GM12874 (cell line): ENCODE measurements around the gene REC8.

Experiments
- TF ChIP-seq, protein P1 (sequence below): IDR thresholded peaks from 2 replicates; pipeline ENCODE4 v1.5.1; 2011; ENCODE audit warnings: low read depth, mild to moderate bottlenecking, control low read depth, low read length, moderate library complexity; ENCODE audit not compliant: insufficient read depth

Gene REC8, protein sequence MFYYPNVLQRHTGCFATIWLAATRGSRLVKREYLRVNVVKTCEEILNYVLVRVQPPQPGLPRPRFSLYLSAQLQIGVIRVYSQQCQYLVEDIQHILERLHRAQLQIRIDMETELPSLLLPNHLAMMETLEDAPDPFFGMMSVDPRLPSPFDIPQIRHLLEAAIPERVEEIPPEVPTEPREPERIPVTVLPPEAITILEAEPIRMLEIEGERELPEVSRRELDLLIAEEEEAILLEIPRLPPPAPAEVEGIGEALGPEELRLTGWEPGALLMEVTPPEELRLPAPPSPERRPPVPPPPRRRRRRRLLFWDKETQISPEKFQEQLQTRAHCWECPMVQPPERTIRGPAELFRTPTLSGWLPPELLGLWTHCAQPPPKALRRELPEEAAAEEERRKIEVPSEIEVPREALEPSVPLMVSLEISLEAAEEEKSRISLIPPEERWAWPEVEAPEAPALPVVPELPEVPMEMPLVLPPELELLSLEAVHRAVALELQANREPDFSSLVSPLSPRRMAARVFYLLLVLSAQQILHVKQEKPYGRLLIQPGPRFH

DNA sequence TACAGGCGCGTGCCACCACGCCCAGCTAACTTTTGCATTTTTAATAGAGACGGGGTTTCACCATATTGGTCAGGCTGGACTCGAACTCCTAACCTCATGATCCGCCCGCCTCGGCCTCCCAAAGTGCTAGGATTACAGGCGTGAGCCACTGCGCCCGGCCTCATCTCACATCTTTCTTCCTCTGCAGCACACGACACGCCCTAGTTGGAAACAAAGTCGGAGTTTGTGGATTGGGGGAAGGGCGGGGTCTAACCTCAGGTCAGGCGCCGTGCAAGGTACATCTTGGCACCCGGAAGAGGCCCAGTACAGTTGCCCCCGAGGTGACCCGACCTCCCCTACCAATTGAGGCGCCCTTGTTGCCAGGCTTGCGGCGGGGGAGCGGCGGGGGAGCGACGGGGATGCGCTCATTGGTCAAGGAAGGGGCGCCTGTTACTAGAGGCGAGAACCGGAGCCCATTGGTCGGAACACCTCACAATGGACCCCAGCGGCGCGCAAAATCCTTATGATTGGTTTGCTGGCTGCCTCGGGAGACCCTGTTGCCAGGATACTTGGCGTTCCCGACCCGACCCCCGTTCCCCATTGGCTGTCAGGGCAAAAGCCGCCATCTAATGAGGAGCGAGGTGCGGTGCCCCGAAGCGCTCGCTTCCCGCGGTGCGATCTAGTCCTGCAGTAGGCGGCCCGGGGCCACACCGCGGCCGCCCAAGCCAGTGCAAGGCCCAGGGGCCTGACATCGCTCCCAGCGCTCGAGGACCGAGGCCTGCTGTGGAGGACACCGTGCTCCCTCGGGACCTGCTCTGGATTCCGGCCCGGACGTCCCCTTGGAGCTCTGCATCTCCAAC, at the start of gene REC8:
REC8 (plus strand) TSS at position 659 of the 839 bp plus-strand sequence. CDS start 473 bp downstream, outside the sequence.
- TF ChIP-seq, protein P1, sequence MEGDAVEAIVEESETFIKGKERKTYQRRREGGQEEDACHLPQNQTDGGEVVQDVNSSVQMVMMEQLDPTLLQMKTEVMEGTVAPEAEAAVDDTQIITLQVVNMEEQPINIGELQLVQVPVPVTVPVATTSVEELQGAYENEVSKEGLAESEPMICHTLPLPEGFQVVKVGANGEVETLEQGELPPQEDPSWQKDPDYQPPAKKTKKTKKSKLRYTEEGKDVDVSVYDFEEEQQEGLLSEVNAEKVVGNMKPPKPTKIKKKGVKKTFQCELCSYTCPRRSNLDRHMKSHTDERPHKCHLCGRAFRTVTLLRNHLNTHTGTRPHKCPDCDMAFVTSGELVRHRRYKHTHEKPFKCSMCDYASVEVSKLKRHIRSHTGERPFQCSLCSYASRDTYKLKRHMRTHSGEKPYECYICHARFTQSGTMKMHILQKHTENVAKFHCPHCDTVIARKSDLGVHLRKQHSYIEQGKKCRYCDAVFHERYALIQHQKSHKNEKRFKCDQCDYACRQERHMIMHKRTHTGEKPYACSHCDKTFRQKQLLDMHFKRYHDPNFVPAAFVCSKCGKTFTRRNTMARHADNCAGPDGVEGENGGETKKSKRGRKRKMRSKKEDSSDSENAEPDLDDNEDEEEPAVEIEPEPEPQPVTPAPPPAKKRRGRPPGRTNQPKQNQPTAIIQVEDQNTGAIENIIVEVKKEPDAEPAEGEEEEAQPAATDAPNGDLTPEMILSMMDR: no peak

DNA sequence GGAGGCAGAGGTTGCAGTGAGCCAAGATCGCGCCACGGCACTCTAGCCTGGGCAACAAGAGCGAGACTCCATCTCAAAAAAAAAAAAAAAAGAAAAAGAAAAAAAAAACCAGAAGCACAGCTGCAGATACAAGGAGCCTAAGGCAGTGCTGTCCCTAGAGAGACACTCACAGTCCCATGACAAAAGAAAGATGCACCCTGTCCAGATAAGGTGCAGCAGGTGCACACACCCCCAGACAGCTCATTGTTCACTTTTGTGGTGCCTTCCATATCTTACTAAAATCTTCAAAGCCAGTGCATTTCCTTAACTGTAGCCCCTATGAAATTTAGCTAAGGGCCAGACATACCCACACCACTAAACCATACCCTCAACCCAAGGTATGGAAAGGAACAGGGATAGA, 49.5 kb upstream of the REC8 start:
- TF ChIP-seq, protein P1: no peak

DNA sequence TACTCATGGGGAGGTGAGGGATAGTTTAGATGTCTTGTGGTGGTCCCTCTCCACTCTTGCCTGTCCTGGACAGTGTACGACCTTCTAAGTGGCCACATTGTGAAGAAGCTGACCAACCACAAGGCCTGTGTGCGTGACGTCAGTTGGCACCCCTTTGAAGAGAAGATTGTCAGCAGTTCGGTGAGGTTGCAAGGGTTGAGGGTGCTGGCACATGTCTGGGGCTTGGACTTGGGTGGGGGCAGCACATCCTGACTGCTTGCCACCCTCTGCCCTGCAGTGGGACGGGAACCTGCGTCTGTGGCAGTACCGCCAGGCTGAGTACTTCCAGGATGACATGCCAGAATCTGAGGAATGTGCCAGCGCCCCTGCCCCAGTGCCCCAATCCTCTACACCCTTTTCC, 49.0 kb upstream of the REC8 start:
- TF ChIP-seq, protein P1: no peak

DNA sequence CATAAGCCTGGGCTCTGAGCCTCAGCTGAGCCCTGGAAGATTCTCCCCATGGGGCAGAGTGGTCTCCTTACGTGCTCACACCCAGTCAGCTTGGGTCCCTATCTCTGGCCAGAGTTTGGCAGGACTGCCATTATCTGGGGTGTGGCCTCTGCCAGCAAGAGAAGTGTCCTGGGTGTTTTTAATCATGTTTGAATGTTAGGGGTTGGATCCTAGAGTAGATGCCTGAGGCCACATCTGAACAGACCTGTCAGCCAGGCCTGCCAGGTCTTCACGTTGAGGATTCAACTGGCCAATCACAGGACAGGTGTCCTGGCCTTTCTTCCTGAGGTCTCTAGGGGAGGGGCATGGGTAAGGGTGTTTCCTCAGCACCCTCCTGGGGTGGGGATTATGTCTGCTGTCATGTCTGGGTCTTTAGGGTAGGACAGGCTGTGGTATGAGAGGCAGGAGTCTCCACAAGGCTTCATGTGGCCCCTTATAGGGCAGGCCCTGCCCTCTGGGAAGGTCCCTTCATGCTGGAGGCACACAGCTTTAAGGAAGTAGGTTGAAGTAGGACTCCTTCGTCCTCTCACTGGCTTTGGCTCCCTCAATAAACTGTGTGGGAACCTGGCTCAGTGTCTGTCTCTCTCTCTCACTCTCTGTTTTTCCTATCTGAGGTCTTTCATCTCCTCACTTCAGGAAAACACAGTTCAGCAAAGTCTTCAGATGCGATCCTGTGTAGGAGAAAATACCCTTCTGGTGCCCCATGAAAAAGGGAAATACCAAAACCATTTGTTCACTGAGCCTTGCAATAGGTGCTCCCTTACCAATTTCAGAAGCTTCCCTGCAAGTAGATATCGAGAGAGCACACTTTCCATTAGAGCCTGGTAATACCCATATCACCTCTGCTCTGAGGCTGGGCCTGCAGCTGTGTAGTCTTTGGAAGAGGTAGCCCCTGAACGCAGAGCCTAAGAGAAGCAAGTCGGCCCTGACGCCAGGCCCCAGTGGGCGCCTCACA, 48.2 kb upstream of the REC8 start:
- TF ChIP-seq, protein P1: no peak

DNA sequence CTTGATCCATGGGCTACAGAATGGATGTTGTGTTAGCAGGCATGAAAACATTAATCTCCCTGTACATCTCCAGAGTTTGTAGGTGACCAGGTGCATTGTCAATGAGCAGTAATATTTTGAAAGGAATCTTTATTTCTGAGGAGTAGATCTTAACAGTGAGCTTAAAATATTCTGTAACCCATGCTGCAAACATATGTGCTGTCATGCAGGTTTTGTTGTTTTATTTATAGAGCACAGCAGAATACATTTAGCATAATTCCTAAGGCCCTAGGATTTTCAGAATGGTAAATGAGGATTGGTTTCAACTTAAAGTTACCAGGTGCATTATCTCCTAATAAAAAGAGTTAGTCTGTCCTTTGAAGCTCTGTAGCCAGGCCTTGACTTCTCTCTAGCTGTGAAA, 44.9 kb upstream of the REC8 start:
- TF ChIP-seq, protein P1: no peak

DNA sequence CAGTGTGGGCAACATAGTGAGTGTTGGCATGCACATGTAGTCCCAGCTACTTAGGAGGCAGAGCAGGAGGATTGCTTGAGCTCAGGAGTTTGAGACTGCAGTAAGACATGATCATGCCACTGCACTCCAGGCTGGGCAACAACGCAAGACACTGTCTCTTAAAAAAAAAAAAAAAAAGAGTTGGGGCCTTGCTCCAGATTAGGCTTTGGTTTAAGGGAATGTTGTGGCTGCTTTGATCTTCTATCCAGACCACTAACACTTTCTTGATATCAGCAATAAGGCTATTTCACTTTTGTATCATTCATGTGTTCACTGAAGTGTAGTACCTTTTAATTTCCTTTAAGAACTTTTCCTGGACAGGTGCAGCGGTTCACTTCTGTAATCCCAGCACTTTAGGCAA, 44.2 kb upstream of the REC8 start:
- TF ChIP-seq, protein P1: no peak
